ENCODE measurements around the gene SAMD7. TPM values are rescaled to one million over a fixed set of nuclear protein-coding genes. Genes with fewer than 3 reads are reported as not detected.

SAMD7 gene
- total RNA-seq, 1 donor from 2014 or later = not detected

DNA sequence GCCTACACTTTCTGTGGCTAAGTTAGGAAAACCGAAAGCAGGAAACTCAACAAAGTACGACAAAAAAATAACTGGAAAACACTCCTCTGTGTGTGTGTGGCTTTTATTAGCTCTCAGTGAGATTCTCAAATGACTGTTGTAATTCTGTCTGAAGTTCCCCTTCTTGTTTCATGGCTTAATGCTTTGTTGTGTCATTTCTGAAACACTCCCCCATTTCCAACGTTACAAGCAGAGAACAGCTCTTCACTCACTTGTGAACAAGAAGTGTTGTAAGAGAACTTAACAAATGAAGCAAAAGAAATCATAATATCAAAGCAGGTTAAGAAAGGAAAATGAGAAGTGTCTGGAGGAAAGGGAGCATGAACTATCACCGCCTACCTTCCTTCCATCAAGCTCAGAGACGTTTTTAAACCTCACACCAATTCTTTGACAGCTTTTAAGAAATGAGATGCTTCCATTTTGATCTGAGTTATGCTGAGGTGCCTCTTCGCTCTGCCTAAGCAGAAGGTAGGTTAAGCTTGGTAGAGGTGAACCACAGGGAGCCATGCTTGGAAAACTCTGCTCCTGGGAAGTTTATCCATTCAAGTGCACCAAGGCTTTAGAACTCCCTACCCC lies 42.9 kb downstream of the SAMD7 start:
- TF ChIP-seq, protein P1, sequence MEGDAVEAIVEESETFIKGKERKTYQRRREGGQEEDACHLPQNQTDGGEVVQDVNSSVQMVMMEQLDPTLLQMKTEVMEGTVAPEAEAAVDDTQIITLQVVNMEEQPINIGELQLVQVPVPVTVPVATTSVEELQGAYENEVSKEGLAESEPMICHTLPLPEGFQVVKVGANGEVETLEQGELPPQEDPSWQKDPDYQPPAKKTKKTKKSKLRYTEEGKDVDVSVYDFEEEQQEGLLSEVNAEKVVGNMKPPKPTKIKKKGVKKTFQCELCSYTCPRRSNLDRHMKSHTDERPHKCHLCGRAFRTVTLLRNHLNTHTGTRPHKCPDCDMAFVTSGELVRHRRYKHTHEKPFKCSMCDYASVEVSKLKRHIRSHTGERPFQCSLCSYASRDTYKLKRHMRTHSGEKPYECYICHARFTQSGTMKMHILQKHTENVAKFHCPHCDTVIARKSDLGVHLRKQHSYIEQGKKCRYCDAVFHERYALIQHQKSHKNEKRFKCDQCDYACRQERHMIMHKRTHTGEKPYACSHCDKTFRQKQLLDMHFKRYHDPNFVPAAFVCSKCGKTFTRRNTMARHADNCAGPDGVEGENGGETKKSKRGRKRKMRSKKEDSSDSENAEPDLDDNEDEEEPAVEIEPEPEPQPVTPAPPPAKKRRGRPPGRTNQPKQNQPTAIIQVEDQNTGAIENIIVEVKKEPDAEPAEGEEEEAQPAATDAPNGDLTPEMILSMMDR (IDR thresholded peaks at IDR 0.05; ENCODE audit: unreplicated experiment) = no peak
- Mint-ChIP-seq H3K4me3 (ENCODE audit: unreplicated experiment) (no peak overlapping the region), H3K27ac (ENCODE audit: unreplicated experiment) (no peak overlapping the region), H3K9me3 (ENCODE audit: unreplicated experiment) (no peaks in the 10 kb centered on the region), H3K27me3 (ENCODE audit: unreplicated experiment) (peaks cover under 1% of the 10 kb centered on the region), H3K36me3 (ENCODE audit: low read depth, unreplicated experiment) (no peaks in the 10 kb centered on the region), H3K4me1 (ENCODE audit: unreplicated experiment) (no peaks in the 10 kb centered on the region)
- DNase-seq (ENCODE audit: low spot score) = no peak

DNA sequence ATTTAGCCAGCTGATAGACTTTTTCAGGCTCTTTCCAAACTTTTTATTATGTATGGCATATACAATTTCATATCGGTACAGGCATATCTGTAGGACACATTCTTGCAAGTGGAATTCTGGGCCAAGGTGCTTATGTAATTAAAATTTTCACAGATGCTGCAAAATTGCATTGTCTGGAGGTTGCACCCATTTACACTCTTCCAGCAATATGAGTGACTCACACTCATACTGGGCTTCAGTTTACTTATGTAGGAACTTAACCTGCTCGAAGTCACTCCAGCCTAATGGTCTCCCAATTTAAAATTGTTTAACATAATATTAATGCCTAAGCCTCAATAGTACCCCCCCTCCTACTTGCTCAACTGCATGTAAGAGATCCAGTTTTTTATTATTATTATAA lies 44.0 kb downstream of the SAMD7 start:
- Mint-ChIP-seq H3K4me3 (ENCODE audit: unreplicated experiment) (no peak overlapping the region), H3K27me3 (ENCODE audit: unreplicated experiment) (peaks cover 2% of the 10 kb centered on the region)

DNA sequence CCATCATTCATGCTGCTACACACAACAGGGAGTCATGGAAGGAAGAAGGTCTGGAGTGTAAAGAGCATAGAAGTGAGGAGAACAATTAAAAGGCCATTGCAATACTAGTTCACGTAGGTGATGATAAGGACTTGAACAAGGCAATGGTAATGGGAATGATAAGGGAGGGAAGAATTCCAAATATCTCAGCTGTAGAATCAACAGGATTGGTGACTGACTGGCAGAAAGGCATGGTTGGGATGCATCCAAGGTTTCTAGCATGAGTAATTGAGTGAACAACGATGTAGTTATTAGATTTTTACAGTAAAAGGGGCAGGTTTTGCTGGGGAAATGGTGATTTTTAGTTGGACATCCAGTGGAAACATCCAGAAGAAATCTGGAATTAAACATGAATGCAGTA lies 52.8 kb downstream of the SAMD7 start:
- Mint-ChIP-seq H3K4me1 (ENCODE audit: unreplicated experiment) (peaks cover 23% of the 10 kb centered on the region), H3K36me3 (ENCODE audit: low read depth, unreplicated experiment) (peaks cover 5% of the 10 kb centered on the region), H3K27ac (ENCODE audit: unreplicated experiment) (no peak overlapping the region), H3K4me3 (ENCODE audit: unreplicated experiment) (no peak overlapping the region), H3K9me3 (ENCODE audit: unreplicated experiment) (no peaks in the 10 kb centered on the region), H3K27me3 (ENCODE audit: unreplicated experiment) (peaks cover 6% of the 10 kb centered on the region)
- DNase-seq (ENCODE audit: low spot score) = no peak
- TF ChIP-seq, protein P1 (IDR thresholded peaks at IDR 0.05; ENCODE audit: unreplicated experiment) = no peak

More for the DNA sequence above, 44.0 kb downstream of the SAMD7 start:
- no peaks in the 10 kb centered on the region for H3K9me3 Mint-ChIP-seq (ENCODE audit: unreplicated experiment)
- H3K4me1 Mint-ChIP-seq (ENCODE audit: unreplicated experiment) = no peaks in the 10 kb centered on the region
- H3K27ac Mint-ChIP-seq (ENCODE audit: unreplicated experiment) = no peak overlapping the region
- TF ChIP-seq, protein P1 (IDR thresholded peaks at IDR 0.05; ENCODE audit: unreplicated experiment) = no peak
- H3K36me3 Mint-ChIP-seq (ENCODE audit: low read depth, unreplicated experiment) = no peaks in the 10 kb centered on the region
- no peak for DNase-seq (ENCODE audit: low spot score)

DNA sequence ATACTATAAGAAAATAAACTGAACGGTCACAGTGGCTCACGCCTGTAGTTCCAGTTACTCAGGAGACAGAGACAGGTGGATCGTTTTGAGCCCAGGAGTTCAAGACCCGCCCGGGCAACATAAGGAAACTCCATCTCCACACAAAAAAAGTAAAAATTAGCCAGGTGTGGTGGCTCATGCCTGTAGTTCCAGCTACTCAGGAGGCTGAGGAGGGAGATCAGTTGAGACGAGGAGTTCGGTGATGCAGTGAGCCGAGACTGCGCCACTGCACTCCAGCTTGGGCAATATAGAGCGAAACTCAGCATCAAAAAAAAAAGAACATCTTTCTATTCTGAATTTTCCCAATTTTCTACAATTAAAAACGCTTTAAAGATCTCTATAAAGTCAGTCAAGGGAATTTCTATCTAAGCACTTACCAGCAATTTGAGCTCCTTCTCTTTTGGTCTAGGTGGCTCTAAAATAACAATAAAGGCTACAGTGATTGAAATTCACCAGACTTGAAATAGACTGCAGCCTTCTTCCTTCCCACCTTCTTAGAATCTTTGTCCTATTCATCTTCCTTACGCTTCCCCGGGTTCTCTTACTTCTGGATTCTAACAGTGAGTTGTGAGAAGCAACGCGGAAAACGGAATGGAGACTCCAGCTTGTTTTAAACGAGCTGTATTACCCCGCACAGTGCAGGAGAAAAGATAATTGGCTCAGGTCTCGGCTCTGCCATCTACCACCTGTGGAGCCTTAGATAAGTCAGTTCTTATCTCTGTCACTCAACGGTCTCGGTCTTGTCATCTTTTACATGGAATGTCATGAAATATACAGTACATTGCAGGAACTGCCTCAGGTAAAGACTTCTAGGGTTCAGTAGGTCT lies 54.4 kb downstream of the SAMD7 start:
- Mint-ChIP-seq H3K36me3 (ENCODE audit: low read depth, unreplicated experiment) (peaks cover 5% of the 10 kb centered on the region), H3K27me3 (ENCODE audit: unreplicated experiment) (peaks cover 5% of the 10 kb centered on the region), H3K4me3 (ENCODE audit: unreplicated experiment) (peak overlapping the region; percentile 91), H3K9me3 (ENCODE audit: unreplicated experiment) (no peaks in the 10 kb centered on the region), H3K4me1 (ENCODE audit: unreplicated experiment) (peaks cover 23% of the 10 kb centered on the region), H3K27ac (ENCODE audit: unreplicated experiment) (peak overlapping the region; percentile 77)
- TF ChIP-seq, protein P1 (IDR thresholded peaks at IDR 0.05; ENCODE audit: unreplicated experiment) = no peak
- no peak for DNase-seq (ENCODE audit: low spot score)
